Measurements from ENCODE around the gene AIG1. TPM values are rescaled to one million over a fixed set of nuclear protein-coding genes. Genes with fewer than 3 reads are reported as not detected.

The AIG1 gene
- polyA plus RNA-seq, 1 donor from 2014 or later = 23.2 TPM

DNA sequence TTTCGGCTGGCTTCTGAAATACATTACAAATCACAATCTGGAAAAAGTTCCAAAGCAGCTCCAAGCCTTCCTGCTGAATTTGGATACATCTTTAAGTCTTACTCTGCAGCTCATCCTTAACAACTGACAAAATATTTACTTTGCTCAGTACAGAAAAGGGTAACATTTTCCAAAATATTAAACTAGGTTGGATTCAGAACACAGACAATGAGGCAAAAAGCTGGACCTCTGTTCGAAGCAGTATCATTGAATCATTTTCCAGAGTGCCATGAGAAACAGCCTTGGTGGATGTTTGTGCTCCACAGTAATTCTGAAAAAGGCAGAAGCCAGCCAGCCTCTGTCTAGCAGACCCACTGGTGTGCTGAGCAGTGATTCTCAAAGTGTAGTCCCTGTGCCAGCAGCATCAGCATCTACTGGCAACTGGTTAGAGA lies 162.1 kb downstream of the AIG1 start:
- Histone ChIP-seq H3K4me3 (ENCODE audit: low read length) (no peak overlapping the region), H4K20me1 (ENCODE audit: insufficient read depth) (no peaks in the 10 kb centered on the region), H3K4me2 (ENCODE audit: low read length) (no peak overlapping the region), H3K27ac (ENCODE audit: low read length) (no peak overlapping the region), H3K27me3 (ENCODE audit: insufficient read depth, low read depth, low read length) (no peaks in the 10 kb centered on the region), H2AFZ (ENCODE audit: low read depth, low read length) (no peak overlapping the region), H3K9ac (ENCODE audit: low read length) (no peak overlapping the region), H3K9me3 (ENCODE audit: low read length) (no peaks in the 10 kb centered on the region), H3K79me2 (replicated peaks; ENCODE audit: insufficient read depth, low read length) (no peaks in the 10 kb centered on the region), H3K9me2 (ENCODE audit: insufficient read depth, low read length) (no peaks in the 10 kb centered on the region), H3F3A (ENCODE audit: insufficient read depth, low read length, poor library complexity, severe bottlenecking) (no peaks in the 10 kb centered on the region), H3K36me3 (ENCODE audit: insufficient read depth, low read length) (no peaks in the 10 kb centered on the region)
- TF ChIP-seq EP300 (conservative IDR thresholded peaks at IDR 0.05; ENCODE audit: poor library complexity, severe bottlenecking) = no peak
- TF ChIP-seq, protein P1, sequence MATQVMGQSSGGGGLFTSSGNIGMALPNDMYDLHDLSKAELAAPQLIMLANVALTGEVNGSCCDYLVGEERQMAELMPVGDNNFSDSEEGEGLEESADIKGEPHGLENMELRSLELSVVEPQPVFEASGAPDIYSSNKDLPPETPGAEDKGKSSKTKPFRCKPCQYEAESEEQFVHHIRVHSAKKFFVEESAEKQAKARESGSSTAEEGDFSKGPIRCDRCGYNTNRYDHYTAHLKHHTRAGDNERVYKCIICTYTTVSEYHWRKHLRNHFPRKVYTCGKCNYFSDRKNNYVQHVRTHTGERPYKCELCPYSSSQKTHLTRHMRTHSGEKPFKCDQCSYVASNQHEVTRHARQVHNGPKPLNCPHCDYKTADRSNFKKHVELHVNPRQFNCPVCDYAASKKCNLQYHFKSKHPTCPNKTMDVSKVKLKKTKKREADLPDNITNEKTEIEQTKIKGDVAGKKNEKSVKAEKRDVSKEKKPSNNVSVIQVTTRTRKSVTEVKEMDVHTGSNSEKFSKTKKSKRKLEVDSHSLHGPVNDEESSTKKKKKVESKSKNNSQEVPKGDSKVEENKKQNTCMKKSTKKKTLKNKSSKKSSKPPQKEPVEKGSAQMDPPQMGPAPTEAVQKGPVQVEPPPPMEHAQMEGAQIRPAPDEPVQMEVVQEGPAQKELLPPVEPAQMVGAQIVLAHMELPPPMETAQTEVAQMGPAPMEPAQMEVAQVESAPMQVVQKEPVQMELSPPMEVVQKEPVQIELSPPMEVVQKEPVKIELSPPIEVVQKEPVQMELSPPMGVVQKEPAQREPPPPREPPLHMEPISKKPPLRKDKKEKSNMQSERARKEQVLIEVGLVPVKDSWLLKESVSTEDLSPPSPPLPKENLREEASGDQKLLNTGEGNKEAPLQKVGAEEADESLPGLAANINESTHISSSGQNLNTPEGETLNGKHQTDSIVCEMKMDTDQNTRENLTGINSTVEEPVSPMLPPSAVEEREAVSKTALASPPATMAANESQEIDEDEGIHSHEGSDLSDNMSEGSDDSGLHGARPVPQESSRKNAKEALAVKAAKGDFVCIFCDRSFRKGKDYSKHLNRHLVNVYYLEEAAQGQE (IDR thresholded peaks at IDR 0.05; ENCODE audit: borderline replicate concordance) = no peak

DNA sequence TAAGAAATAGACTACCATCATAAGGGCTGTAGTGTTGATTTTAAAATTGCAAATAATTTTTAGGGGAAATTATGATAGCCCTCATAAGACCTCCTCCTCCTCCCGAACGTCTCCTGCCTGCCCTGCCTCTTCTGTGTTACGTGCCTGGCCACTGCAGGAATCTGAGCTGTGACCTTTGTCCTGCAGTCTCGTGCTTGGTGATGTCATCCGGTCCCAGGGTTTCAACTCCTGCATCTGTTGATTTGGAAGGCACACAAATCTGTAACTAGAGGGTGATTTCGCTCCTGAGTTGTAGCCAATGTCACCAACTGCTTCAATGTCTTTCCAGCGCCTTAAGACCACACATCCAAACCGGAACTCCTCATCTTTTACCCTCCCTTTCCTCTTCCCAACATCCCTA lies 163.2 kb downstream of the AIG1 start:
- Histone ChIP-seq H3K27me3 (ENCODE audit: insufficient read depth, low read depth, low read length) (no peaks in the 10 kb centered on the region), H3K36me3 (ENCODE audit: insufficient read depth, low read length) (no peaks in the 10 kb centered on the region), H3K79me2 (replicated peaks; ENCODE audit: insufficient read depth, low read length) (no peaks in the 10 kb centered on the region), H3F3A (ENCODE audit: insufficient read depth, low read length, poor library complexity, severe bottlenecking) (no peaks in the 10 kb centered on the region), H2AFZ (ENCODE audit: low read depth, low read length) (no peak overlapping the region), H3K9me3 (ENCODE audit: low read length) (no peaks in the 10 kb centered on the region), H3K4me2 (ENCODE audit: low read length) (no peak overlapping the region), H3K9me2 (ENCODE audit: insufficient read depth, low read length) (no peaks in the 10 kb centered on the region), H3K27ac (ENCODE audit: low read length) (no peak overlapping the region), H3K9ac (ENCODE audit: low read length) (no peak overlapping the region), H4K20me1 (ENCODE audit: insufficient read depth) (no peaks in the 10 kb centered on the region), H3K4me3 (ENCODE audit: low read length) (no peak overlapping the region)
- TF ChIP-seq SMC3 (conservative IDR thresholded peaks at IDR 0.05; ENCODE audit: poor library complexity) (no peak), POLR2AphosphoS5 (IDR thresholded peaks at IDR 0.05) (no peak), RAD21 (conservative IDR thresholded peaks at IDR 0.05) (no peak), EP300 (conservative IDR thresholded peaks at IDR 0.05; ENCODE audit: poor library complexity, severe bottlenecking) (no peak), EZH2 (IDR thresholded peaks at IDR 0.05; ENCODE audit: borderline replicate concordance, insufficient read depth, low read length, poor library complexity, severe bottlenecking) (no peak), MXI1 (conservative IDR thresholded peaks at IDR 0.05; ENCODE audit: poor library complexity, severe bottlenecking) (no peak), TAF1 (IDR thresholded peaks at IDR 0.05; ENCODE audit: low read depth) (no peak)
- TF ChIP-seq, protein P2, sequence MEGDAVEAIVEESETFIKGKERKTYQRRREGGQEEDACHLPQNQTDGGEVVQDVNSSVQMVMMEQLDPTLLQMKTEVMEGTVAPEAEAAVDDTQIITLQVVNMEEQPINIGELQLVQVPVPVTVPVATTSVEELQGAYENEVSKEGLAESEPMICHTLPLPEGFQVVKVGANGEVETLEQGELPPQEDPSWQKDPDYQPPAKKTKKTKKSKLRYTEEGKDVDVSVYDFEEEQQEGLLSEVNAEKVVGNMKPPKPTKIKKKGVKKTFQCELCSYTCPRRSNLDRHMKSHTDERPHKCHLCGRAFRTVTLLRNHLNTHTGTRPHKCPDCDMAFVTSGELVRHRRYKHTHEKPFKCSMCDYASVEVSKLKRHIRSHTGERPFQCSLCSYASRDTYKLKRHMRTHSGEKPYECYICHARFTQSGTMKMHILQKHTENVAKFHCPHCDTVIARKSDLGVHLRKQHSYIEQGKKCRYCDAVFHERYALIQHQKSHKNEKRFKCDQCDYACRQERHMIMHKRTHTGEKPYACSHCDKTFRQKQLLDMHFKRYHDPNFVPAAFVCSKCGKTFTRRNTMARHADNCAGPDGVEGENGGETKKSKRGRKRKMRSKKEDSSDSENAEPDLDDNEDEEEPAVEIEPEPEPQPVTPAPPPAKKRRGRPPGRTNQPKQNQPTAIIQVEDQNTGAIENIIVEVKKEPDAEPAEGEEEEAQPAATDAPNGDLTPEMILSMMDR (IDR thresholded peaks at IDR 0.05; ENCODE audit: poor library complexity, severe bottlenecking) = no peak
- TF ChIP-seq, protein P1 (IDR thresholded peaks at IDR 0.05; ENCODE audit: borderline replicate concordance) = no peak
